NCI-H2107 (cell line): ENCODE results near the gene RAI14.

ENCODE experiments used
- DNase-seq: peaks from one replicate; lab custom pipeline; 2025; lab: John Stamatoyannopoulos, UW

Gene RAI14

GRCh38 chr5:34656001-34656699 is at the start of gene RAI14:
TSS of gene RAI14 (plus strand) at chr5:34656328. CDS start at chr5:34686920, 30,592 bp downstream.
- DNase-seq = no peak

- no peak for DNase-seq
These were observed 47.8 kb upstream of the RAI14 start for GRCh38 chr5:34608368-34608767.

GRCh38 chr5:34608859-34609648 is 47.1 kb upstream of the RAI14 start:
- DNase-seq = no peak

- no peak for DNase-seq
These were observed 46.1 kb upstream of the RAI14 start for GRCh38 chr5:34609951-34610441.

GRCh38 chr5:34610546-34610945 is 45.6 kb upstream of the RAI14 start:
- no peak for DNase-seq

- DNase-seq = no peak
These were observed 44.4 kb upstream of the RAI14 start for GRCh38 chr5:34611464-34612415.

- no peak for DNase-seq
These were observed 39.5 kb upstream of the RAI14 start for GRCh38 chr5:34616651-34617050.

GRCh38 chr5:34618371-34619065 is 37.6 kb upstream of the RAI14 start:
- no peak for DNase-seq

GRCh38 chr5:34620185-34620584 is 35.9 kb upstream of the RAI14 start:
- no peak for DNase-seq

GRCh38 chr5:34621277-34622097 is 34.6 kb upstream of the RAI14 start:
- DNase-seq = no peak

GRCh38 chr5:34622098-34622400 is 34.1 kb upstream of the RAI14 start:
- no peak for DNase-seq

GRCh38 chr5:34624691-34625090 is 31.4 kb upstream of the RAI14 start:
- no peak for DNase-seq

- DNase-seq = no peak
These were observed 30.9 kb upstream of the RAI14 start for GRCh38 chr5:34625246-34625645.

GRCh38 chr5:34626036-34626435 is 30.1 kb upstream of the RAI14 start:
- DNase-seq = no peak

- DNase-seq = no peak
These were observed 29.4 kb upstream of the RAI14 start for GRCh38 chr5:34626751-34627150.

- DNase-seq = no peak
These were observed 28.3 kb upstream of the RAI14 start for GRCh38 chr5:34627794-34628193.

GRCh38 chr5:34628373-34628772 is 27.8 kb upstream of the RAI14 start:
- no peak for DNase-seq

- no peak for DNase-seq
These were observed 25.5 kb upstream of the RAI14 start for GRCh38 chr5:34630596-34630995.

GRCh38 chr5:34632807-34633422 is 23.2 kb upstream of the RAI14 start:
- DNase-seq = no peak

- DNase-seq = no peak
These were observed 16.1 kb upstream of the RAI14 start for GRCh38 chr5:34639852-34640626.
